Liver (tissue), 3 donors: ENCODE results near the gene PRKN.

Source experiments
- RAD21 ChIP-seq, 2 donors: IDR thresholded peaks; 2 replicates each; pipeline ENCODE4 v1.6.1; 2016; ENCODE audit warnings: antibody characterized with exemption in 2 of 2, mild to moderate bottlenecking in 2 of 2
- SP1 ChIP-seq: IDR thresholded peaks from 2 replicates; pipeline ENCODE4 v1.6.1; 2018; ENCODE audit warnings: antibody characterized with exemption, mild to moderate bottlenecking
- TF ChIP-seq, protein P1 (sequence below): IDR thresholded peaks from 2 replicates; pipeline ENCODE4 v1.6.1; 2016; ENCODE audit warnings: antibody characterized with exemption, mild to moderate bottlenecking
- TF ChIP-seq, protein P2 (sequence below): fragments of 150-350 bp; IDR thresholded peaks from 2 replicates; pipeline ENCODE4 v1.5.1; 2017; ENCODE audit warnings: improper control_type of control experiment, low read depth, low read length; ENCODE audit not compliant: missing input control
- donor health status: healthy.
- donor health status: healthy.

DNA sequence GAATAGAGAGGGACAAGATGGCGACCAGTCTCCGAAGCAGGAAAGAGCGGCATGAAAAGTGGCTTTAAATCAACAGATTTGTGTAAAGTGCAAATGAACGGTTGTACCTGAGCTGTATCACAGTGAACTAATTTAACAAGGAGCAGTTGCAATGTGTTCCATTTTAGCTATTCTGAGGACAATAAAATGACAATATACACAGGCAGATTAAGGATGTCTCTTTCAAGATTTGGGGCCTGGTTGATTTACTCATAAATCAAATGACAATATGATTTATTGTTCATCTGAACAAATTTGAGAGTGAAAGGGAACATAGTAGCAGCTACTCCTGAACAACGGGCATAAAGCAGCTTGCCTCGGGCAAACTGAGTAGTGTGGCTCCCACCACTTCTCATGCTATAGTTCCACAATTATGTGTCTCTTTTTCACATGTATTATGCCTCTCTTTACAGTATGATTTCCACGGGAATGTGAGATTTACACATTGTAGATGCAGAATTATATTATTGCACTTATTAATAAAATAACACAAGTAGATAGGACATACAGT is 1249.6 kb downstream of the PRKN start:
- TF ChIP-seq, protein P1, sequence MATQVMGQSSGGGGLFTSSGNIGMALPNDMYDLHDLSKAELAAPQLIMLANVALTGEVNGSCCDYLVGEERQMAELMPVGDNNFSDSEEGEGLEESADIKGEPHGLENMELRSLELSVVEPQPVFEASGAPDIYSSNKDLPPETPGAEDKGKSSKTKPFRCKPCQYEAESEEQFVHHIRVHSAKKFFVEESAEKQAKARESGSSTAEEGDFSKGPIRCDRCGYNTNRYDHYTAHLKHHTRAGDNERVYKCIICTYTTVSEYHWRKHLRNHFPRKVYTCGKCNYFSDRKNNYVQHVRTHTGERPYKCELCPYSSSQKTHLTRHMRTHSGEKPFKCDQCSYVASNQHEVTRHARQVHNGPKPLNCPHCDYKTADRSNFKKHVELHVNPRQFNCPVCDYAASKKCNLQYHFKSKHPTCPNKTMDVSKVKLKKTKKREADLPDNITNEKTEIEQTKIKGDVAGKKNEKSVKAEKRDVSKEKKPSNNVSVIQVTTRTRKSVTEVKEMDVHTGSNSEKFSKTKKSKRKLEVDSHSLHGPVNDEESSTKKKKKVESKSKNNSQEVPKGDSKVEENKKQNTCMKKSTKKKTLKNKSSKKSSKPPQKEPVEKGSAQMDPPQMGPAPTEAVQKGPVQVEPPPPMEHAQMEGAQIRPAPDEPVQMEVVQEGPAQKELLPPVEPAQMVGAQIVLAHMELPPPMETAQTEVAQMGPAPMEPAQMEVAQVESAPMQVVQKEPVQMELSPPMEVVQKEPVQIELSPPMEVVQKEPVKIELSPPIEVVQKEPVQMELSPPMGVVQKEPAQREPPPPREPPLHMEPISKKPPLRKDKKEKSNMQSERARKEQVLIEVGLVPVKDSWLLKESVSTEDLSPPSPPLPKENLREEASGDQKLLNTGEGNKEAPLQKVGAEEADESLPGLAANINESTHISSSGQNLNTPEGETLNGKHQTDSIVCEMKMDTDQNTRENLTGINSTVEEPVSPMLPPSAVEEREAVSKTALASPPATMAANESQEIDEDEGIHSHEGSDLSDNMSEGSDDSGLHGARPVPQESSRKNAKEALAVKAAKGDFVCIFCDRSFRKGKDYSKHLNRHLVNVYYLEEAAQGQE, result no peak
- TF ChIP-seq SP1 (no peak), RAD21 (IDR thresholded peaks at IDR 0.05) (no peak)
- TF ChIP-seq, protein P2, sequence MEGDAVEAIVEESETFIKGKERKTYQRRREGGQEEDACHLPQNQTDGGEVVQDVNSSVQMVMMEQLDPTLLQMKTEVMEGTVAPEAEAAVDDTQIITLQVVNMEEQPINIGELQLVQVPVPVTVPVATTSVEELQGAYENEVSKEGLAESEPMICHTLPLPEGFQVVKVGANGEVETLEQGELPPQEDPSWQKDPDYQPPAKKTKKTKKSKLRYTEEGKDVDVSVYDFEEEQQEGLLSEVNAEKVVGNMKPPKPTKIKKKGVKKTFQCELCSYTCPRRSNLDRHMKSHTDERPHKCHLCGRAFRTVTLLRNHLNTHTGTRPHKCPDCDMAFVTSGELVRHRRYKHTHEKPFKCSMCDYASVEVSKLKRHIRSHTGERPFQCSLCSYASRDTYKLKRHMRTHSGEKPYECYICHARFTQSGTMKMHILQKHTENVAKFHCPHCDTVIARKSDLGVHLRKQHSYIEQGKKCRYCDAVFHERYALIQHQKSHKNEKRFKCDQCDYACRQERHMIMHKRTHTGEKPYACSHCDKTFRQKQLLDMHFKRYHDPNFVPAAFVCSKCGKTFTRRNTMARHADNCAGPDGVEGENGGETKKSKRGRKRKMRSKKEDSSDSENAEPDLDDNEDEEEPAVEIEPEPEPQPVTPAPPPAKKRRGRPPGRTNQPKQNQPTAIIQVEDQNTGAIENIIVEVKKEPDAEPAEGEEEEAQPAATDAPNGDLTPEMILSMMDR, result no peak
